BLaER1 treated with 17β-estradiol and CSF1 and Interleukin-3, amounts not matched to agents 10 nM and 100 nM (cell line): ENCODE data around the gene CEP131.

Experiments
- H3K27ac ChIP-seq, 11 experiments: shearing (Covaris generic); formaldehyde crosslinking; 2 replicates each; pipeline ENCODE4 v1.8.1; 2022
- H3K27me3 ChIP-seq, 11 experiments: shearing (Covaris generic); formaldehyde crosslinking; 2 replicates each; pipeline ENCODE4 v1.8.1; 2022
- H3K36me3 ChIP-seq, 11 experiments: shearing (Covaris generic); formaldehyde crosslinking; 2 replicates each; pipeline ENCODE4 v1.8.1; 2022
- H3K4me1 ChIP-seq, 10 experiments: shearing (Covaris generic); formaldehyde crosslinking; 2 replicates each; pipeline ENCODE4 v1.8.1; 2022
- H3K4me2 ChIP-seq, 11 experiments: shearing (Covaris generic); formaldehyde crosslinking; 2 replicates each; pipeline ENCODE4 v1.8.1; 2022
- H3K4me3 ChIP-seq, 10 experiments: shearing (Covaris generic); formaldehyde crosslinking; 2 replicates each; pipeline ENCODE4 v1.8.1; 2022
- H3K9ac ChIP-seq, 11 experiments: shearing (Covaris generic); formaldehyde crosslinking; 2 replicates each; pipeline ENCODE4 v1.8.1; 2022
- H3K9me3 ChIP-seq, 11 experiments: shearing (Covaris generic); formaldehyde crosslinking; replicated peaks in 1 of 11; 2 replicates each; pipeline ENCODE4 v1.8.1; 2022
- H4K20me1 ChIP-seq, 11 experiments: shearing (Covaris generic); formaldehyde crosslinking; 2 replicates each; pipeline ENCODE4 v1.8.1; 2022
- Cebpa-rat ChIP-seq, 11 experiments: shearing (Covaris generic); IDR thresholded peaks; 2 replicates each; pipeline ENCODE4 v1.8.1; 2022

Gene CEP131

DNA sequence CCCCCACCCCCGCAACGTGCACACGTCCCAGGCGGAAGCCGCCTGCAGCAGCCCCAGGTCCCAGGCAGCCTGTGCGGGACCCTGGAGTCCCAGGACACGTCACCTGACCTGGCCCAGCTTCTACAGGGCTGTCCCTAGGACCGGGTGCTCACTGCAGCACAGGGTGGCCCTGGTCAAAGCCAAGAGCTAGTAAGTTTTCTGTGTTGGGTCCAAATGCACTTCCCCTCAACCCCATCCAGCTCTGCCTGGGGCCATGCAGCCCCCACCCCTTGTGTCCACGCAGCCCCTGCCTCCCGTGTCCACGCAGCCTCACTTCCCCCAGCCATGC is 79.6 kb downstream of the CEP131 start:
- TF ChIP-seq Cebpa-rat (IDR thresholded peaks at IDR 0.05) = no peak
- peak overlapping the region in 5 of 11 experiments; percentile 5 to 41 (median 31); a peak in 4 of 22 replicates for H3K9ac ChIP-seq
- no peaks in the 10 kb centered on the region for H3K27me3 ChIP-seq
- H3K27ac ChIP-seq = peak overlapping the region in 2 of 11 experiments; percentile 23 to 35; a peak in 2 of 22 replicates
- no peaks in the 10 kb centered on the region for H3K36me3 ChIP-seq
- no peaks in the 10 kb centered on the region for H3K9me3 ChIP-seq
- H3K4me2 ChIP-seq = peak overlapping the region; percentile 62 to 97 (median 73); a peak in 21 of 22 replicates
- no peak overlapping the region for H3K4me3 ChIP-seq
- peaks cover 0 to 12% (median 0%) of the 10 kb centered on the region in 11 experiments; a peak in 4 of 22 replicates for H4K20me1 ChIP-seq
- H3K4me1 ChIP-seq = peaks cover 41 to 79% (median 73%) of the 10 kb centered on the region in 10 experiments

GRCh38 chr17:81142301-81143199 is 80.2 kb downstream of the CEP131 start:
- TF ChIP-seq Cebpa-rat (IDR thresholded peaks at IDR 0.05) = no peak
- Histone ChIP-seq H3K9ac (peak overlapping the region in 5 of 11 experiments; percentile 5 to 44 (median 31); a peak in 5 of 22 replicates), H3K27ac (peak overlapping the region in 4 of 11 experiments; percentile 23 to 64 (median 38); a peak in 4 of 22 replicates), H3K4me1 (peaks cover 41 to 75% (median 71%) of the 10 kb centered on the region in 10 experiments), H3K4me3 (no peak overlapping the region), H3K9me3 (no peaks in the 10 kb centered on the region), H3K27me3 (no peaks in the 10 kb centered on the region), H3K4me2 (peak overlapping the region; percentile 65 to 97 (median 80)), H4K20me1 (peaks cover 0 to 13% (median 0%) of the 10 kb centered on the region in 11 experiments; a peak in 4 of 22 replicates), H3K36me3 (no peaks in the 10 kb centered on the region)

DNA sequence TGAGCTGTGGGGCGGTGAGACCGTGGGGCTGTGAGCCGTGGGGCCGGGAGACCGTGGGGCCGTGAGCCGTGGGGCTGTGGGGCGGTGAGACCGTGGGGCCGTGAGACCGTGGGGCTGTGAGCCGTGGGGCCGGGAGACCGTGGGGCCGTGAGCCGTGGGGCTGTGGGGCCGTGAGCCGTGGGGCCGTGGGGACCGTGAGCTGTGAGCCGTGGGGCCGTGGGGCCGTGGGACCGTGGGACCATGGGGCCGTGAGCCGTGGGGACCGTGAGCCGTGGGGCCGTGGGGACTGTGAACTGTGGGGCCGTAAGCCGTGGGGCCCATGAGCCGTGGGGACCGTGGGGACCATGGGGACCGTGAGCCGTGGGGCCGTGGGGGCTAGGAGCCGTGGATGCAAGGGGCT is 82.1 kb downstream of the CEP131 start:
- Histone ChIP-seq H3K27me3 (no peaks in the 10 kb centered on the region; a peak in 1 of 22 replicates), H4K20me1 (peaks cover 0 to 29% (median under 1%) of the 10 kb centered on the region in 11 experiments; a peak in 6 of 22 replicates), H3K9me3 (no peaks in the 10 kb centered on the region), H3K9ac (peak overlapping the region in 1 of 11 experiments; percentile 46; a peak in 1 of 22 replicates), H3K4me2 (peak overlapping the region in 8 of 11 experiments; percentile 74 to 97 (median 88); a peak in 12 of 22 replicates), H3K36me3 (no peaks in the 10 kb centered on the region), H3K4me3 (no peak overlapping the region), H3K27ac (peak overlapping the region in 3 of 11 experiments; percentile 40 to 64 (median 46); a peak in 4 of 22 replicates), H3K4me1 (peaks cover 39 to 81% (median 71%) of the 10 kb centered on the region in 10 experiments)
- no peak for TF ChIP-seq Cebpa-rat (IDR thresholded peaks at IDR 0.05)

- Histone ChIP-seq H3K9ac (no peak overlapping the region), H3K36me3 (no peaks in the 10 kb centered on the region), H3K27ac (no peak overlapping the region), H3K27me3 (peaks cover 0 to 6% (median 0%) of the 10 kb centered on the region in 11 experiments; a peak in 3 of 22 replicates), H3K4me2 (peak overlapping the region in 6 of 11 experiments; percentile 11 to 97 (median 82); a peak in 11 of 22 replicates), H4K20me1 (peaks cover 0 to 36% (median 7%) of the 10 kb centered on the region in 11 experiments; a peak in 9 of 22 replicates), H3K4me1 (peaks cover 43 to 82% (median 71%) of the 10 kb centered on the region in 10 experiments), H3K4me3 (no peak overlapping the region), H3K9me3 (no peaks in the 10 kb centered on the region)
- no peak for TF ChIP-seq Cebpa-rat (IDR thresholded peaks at IDR 0.05)
These were observed 82.7 kb downstream of the CEP131 start for GRCh38 chr17:81140018-81140417.
